HepG2 (cell line): ENCODE measurements around the gene TSG101. TPM values are rescaled to one million over a fixed set of nuclear protein-coding genes. Genes with fewer than 3 reads are reported as not detected.

Source experiments
- ATAC-seq: fragments of 200-7000 bp; cut with Tn5 transposase; 3 replicates; pipeline ENCODE4 v1.9.1; 2020; ENCODE audit warnings: mild to moderate bottlenecking, moderate library complexity
- BruUV-seq: library from RNA; stranded (reverse); fragments of 400-500 nt; replicated peaks from 2 replicates; lab custom pipeline; 2021; lab: Mats Ljungman, UMichigan
- CTCF ChIA-PET: fragments of 300-600 bp; formaldehyde crosslinking; extraction: SDS; loops from one replicate; lab custom pipeline; 2021; ENCODE audit warnings: low total read pairs, inconsistent platforms, low intra/inter-chr PET ratio; lab: Yijun Ruan, JAX
- POLR2A ChIA-PET: fragments of 350-600 bp; sonication (Branson Sonifier 250); formaldehyde crosslinking; loops from one replicate; lab custom pipeline; 2020; ENCODE audit warnings: antibody characterized with exemption, inconsistent platforms; lab: Yijun Ruan, JAX
- DNase-seq: peaks from one replicate; pipeline ENCODE4 v3.0.0-alpha.2; 2015; ENCODE audit warnings: low spot score
- FAIRE-seq: peaks from 3 replicates; lab custom pipeline; 2011; peaks lifted over from hg19 to GRCh38; lab: Jason Lieb, UNC
- H2AFZ ChIP-seq: one replicate; pipeline ENCODE4 v1.6.1; 2011; ENCODE audit warnings: low read length, inconsistent platforms
- H3K27ac ChIP-seq: fragments of 300-600 bp; 3 replicates; pipeline ENCODE4 v1.8.0; 2011; ENCODE audit warnings: mixed run types, mild to moderate bottlenecking, mixed read lengths, low read length, inconsistent platforms; ENCODE audit not compliant: insufficient read depth; ENCODE audit errors: extremely low read length
- H3K27me3 ChIP-seq, 2 experiments: fragments of 200-600 bp in 1 of 2; 2 replicates in 1 of 2; 3 replicates in 1 of 2; pipeline versions ENCODE4 v1.6.0 to v1.8.0; 2011; ENCODE audit warnings: low read length in 2 of 2, mild to moderate bottlenecking in 2 of 2, moderate library complexity in 2 of 2, inconsistent platforms in 1 of 2; ENCODE audit not compliant: insufficient read depth in 2 of 2, control insufficient read depth in 1 of 2
- H3K36me3 ChIP-seq, 2 experiments: fragments of 200-600 bp in 1 of 2; replicated peaks in 1 of 2; 2 replicates in 1 of 2; 3 replicates in 1 of 2; pipeline versions ENCODE4 v1.5.1 to v1.8.0; 2011; ENCODE audit warnings: low read length in 2 of 2, inconsistent platforms in 1 of 2; ENCODE audit not compliant: insufficient read depth in 2 of 2, control insufficient read depth in 1 of 2
- H3K4me1 ChIP-seq: 2 replicates; pipeline ENCODE4 v1.5.1; 2012; ENCODE audit warnings: low read length, inconsistent platforms; ENCODE audit not compliant: insufficient read depth
- H3K4me2 ChIP-seq: 2 replicates; pipeline ENCODE4 v1.6.0; 2011; ENCODE audit warnings: low read depth, low read length, inconsistent platforms
- H3K4me3 ChIP-seq, 3 experiments: fragments of 200-600 bp in 1 of 3; sonication (generic), shearing (Covaris generic) in 1 of 3; replicated peaks in 1 of 3; 2 replicates each; pipeline ENCODE4 v1.5.1; 2011 to 2016; ENCODE audit warnings: low read length in 3 of 3, inconsistent platforms in 2 of 3, low read depth in 2 of 3, mild to moderate bottlenecking in 2 of 3, control low read depth in 1 of 3, mixed read lengths in 1 of 3; ENCODE audit not compliant: insufficient read depth in 1 of 3
- H3K79me2 ChIP-seq: one replicate; pipeline ENCODE4 v1.6.1; 2011; ENCODE audit warnings: low read length, inconsistent platforms; ENCODE audit not compliant: insufficient read depth
- H3K9ac ChIP-seq: 2 replicates; pipeline ENCODE4 v1.6.0; 2011; ENCODE audit warnings: mild to moderate bottlenecking, low read depth, low read length, inconsistent platforms; ENCODE audit not compliant: insufficient read depth
- H3K9me3 ChIP-seq: 2 replicates; pipeline ENCODE4 v1.5.1; 2012; ENCODE audit warnings: mild to moderate bottlenecking, low read length
- H4K20me1 ChIP-seq: 2 replicates; pipeline ENCODE4 v1.6.0; 2011; ENCODE audit warnings: inconsistent platforms, mild to moderate bottlenecking, low read length, moderate library complexity; ENCODE audit not compliant: insufficient read depth
- CREB1 ChIP-seq, 2 experiments: fragments of 450-650 bp in 1 of 2; IDR thresholded peaks; 2 replicates each; pipeline ENCODE4 v1.6.1; 2016 to 2017; ENCODE audit warnings: control low read depth in 1 of 2, mild to moderate bottlenecking in 1 of 2, missing compliant biosample characterization in 1 of 2, missing genetic modification characterization in 1 of 2
- ONECUT2 ChIP-seq: sonication (generic); formaldehyde crosslinking; IDR thresholded peaks from 2 replicates; pipeline ENCODE4 v1.4.0; 2020; ENCODE audit warnings: missing genetic modification reagents
- PAXIP1 ChIP-seq: sonication (generic); formaldehyde crosslinking; conservative IDR thresholded peaks from 2 replicates; pipeline ENCODE4 v1.4.0; 2020; ENCODE audit warnings: mild to moderate bottlenecking, missing genetic modification reagents, moderate library complexity
- SALL1 ChIP-seq: sonication (generic); formaldehyde crosslinking; IDR thresholded peaks from 2 replicates; pipeline ENCODE4 v1.8.0; 2022; ENCODE audit warnings: mild to moderate bottlenecking, missing genetic modification reagents
- ZNF326 ChIP-seq: sonication (generic); formaldehyde crosslinking; IDR thresholded peaks from 2 replicates; pipeline ENCODE4 v1.4.0; 2020; ENCODE audit warnings: missing genetic modification reagents, borderline replicate concordance
- ZNF850 ChIP-seq: sonication (generic); formaldehyde crosslinking; conservative IDR thresholded peaks from 2 replicates; pipeline ENCODE4 v1.9.0; 2021; ENCODE audit warnings: mild to moderate bottlenecking, missing genetic modification reagents
- WGBS: methylation state at CpG from one replicate; pipeline ENCODE4 v1.1.6; 2017; ENCODE audit warnings: low lambda C conversion rate; 5-methylcytosine and 5-hydroxymethylcytosine counted together
- in situ Hi-C: cut with HindIII; loops from 2 replicates; pipeline ENCODE4 v1.10.0; 2017; ENCODE audit warnings: low pct_unique_long_range_greater_than_20kb; ENCODE audit not compliant: extremely low pct_ligation_motif_present
- intact Hi-C: fragments of 100-400 bp; cut with micrococcal nuclease; formaldehyde crosslinking; loops from one replicate; pipeline ENCODE4 v1.10.0; 2022; ENCODE audit not compliant: unreplicated experiment
- polyA plus RNA-seq, 8 experiments: library from polyadenylated mRNA; depleted of rRNA in 3 of 8; stranded (reverse) in 7 of 8; unstranded in 1 of 8; fragments of >200 nt; fragmentation: Illumina TruSeq in 4 of 8; extraction: Trizol in 4 of 8; gene quantifications; 2 replicates each; pipeline versions ENCODE4 v1.2.1 to v1.2.3, GENCODE V29; 2011 to 2016; ENCODE audit warnings: low read depth in 4 of 8, missing spikeins in 1 of 8, mixed read lengths in 1 of 8; ENCODE audit not compliant: insufficient read depth in 1 of 8
- total RNA-seq, 5 experiments: library from RNA; depleted of rRNA; stranded (reverse); fragments of >200 nt; fragmentation: Illumina TruSeq; extraction: Trizol; gene quantifications; 2 replicates each; pipeline ENCODE4 v1.2.3, GENCODE V29; 2016; ENCODE audit warnings: low read depth in 1 of 5

Gene TSG101
- total and polyA plus RNA-seq, 2 of the 13 experiments (the other 11 are each of a cell fraction or from before 2014, with no cell fraction given) = 69.3 to 206 TPM

- no TSS peak for BruUV-seq
- Histone ChIP-seq H3K4me1 (peaks cover 22% of the 10 kb centered on the region), H3K79me2 (no peaks in the 10 kb centered on the region), H3K9me3 (no peaks in the 10 kb centered on the region), H3K27me3 (no peaks in the 10 kb centered on the region), H4K20me1 (no peaks in the 10 kb centered on the region), H3K27ac (no peak overlapping the region), H3K4me2 (no peak overlapping the region), H2AFZ (no peak overlapping the region), H3K36me3 (0 out of 5 replicates have a peak, but pooled peaks cover 0 to 9% of the 10 kb centered on the region in 2 experiments), H3K9ac (no peak overlapping the region), H3K4me3 (no peak overlapping the region)
- DNase-seq = no peak
- TF ChIP-seq PAXIP1 (CRISPR knock-in tag) = no peak
- no peak for TF ChIP-seq ZNF326 (CRISPR knock-in tag)
- TF ChIP-seq SALL1 (CRISPR knock-in tag) = no peak
- in situ Hi-C loops (no loop called here), intact Hi-C loops (no loop called here)
- FAIRE-seq = no peak
- 98% methylated on average over 3 of the region's 3 CpGs for WGBS
- ATAC-seq = no peak
- POLR2A ChIA-PET = no interaction called here
- CTCF ChIA-PET = no interaction called here
Observed at GRCh38 chr11:18533365-18533764, 6.6 kb upstream of the TSG101 start.

- BruUV-seq = no TSS peak
- no peaks in the 10 kb centered on the region for H3K9me3 ChIP-seq
- no peak for FAIRE-seq
- CTCF ChIA-PET = no interaction called here
- peak overlapping the region; percentile 93 for H3K27ac ChIP-seq
- TF ChIP-seq ONECUT2 (CRISPR knock-in tag) = 0 out of 2 replicates have a peak, but pooled peaks have one; percentile 25
- TF ChIP-seq CREB1 (IDR thresholded peaks at IDR 0.05) = peak; percentile 42; the same call in 1 of the 2 replicates
- no peak for TF ChIP-seq CREB1 (CRISPR knock-in tag; IDR thresholded peaks at IDR 0.05)
- TF ChIP-seq ZNF850 (CRISPR knock-in tag) = no peak
- H2AFZ ChIP-seq = no peak overlapping the region
- DNase-seq = no peak
- H3K79me2 ChIP-seq = peaks cover 33% of the 10 kb centered on the region
- intact Hi-C loops = loop anchor here (1.0 to 10.0 kb wide), 3 partner anchors 61 to 133 kb away; partner anchors contain the start of genes LDHA, SPTY2D1 and UEVLD
- H3K27me3 ChIP-seq = no peaks in the 10 kb centered on the region; a peak in 1 of 5 replicates
- WGBS = 3% methylated on average over 5 of the region's 5 CpGs
- peaks cover 37% of the 10 kb centered on the region for H3K4me1 ChIP-seq
- in situ Hi-C loops = no loop called here
- 0 out of 5 replicates have a peak, but pooled peaks cover 0 to 1% of the 10 kb centered on the region in 2 experiments for H3K36me3 ChIP-seq
- no peak for ATAC-seq
- POLR2A ChIA-PET = interaction anchor here (0.7 to 2.8 kb wide), 14 partner anchors 8 to 290 kb away, joined by 3 to 31 read pairs (median 8); partner anchors contain the start of genes LDHA, SPTY2D1 and UEVLD
- peak overlapping the region; percentile 84 to 88 (median 85) for H3K4me3 ChIP-seq
- H3K9ac ChIP-seq = peak overlapping the region; percentile 95
- 0 out of 2 replicates have a peak, but pooled peaks cover 2% of the 10 kb centered on the region for H4K20me1 ChIP-seq
- H3K4me2 ChIP-seq = peak overlapping the region; percentile 72
Observed at GRCh38 chr11:18527512-18527911, 770 bp upstream of the TSG101 start.
